HepG2 (cell line): ENCODE measurements around the gene SLC39A2. TPM values are rescaled to one million over a fixed set of nuclear protein-coding genes. Genes with fewer than 3 reads are reported as not detected.

Source experiments
- ATAC-seq: fragments of 200-7000 bp; cut with Tn5 transposase; 3 replicates; pipeline ENCODE4 v1.9.1; 2020; ENCODE audit warnings: mild to moderate bottlenecking, moderate library complexity
- BruUV-seq: library from RNA; stranded (reverse); fragments of 400-500 nt; replicated peaks from 2 replicates; lab custom pipeline; 2021; lab: Mats Ljungman, UMichigan
- CTCF ChIA-PET: fragments of 300-600 bp; formaldehyde crosslinking; extraction: SDS; loops from one replicate; lab custom pipeline; 2021; ENCODE audit warnings: low total read pairs, inconsistent platforms, low intra/inter-chr PET ratio; lab: Yijun Ruan, JAX
- POLR2A ChIA-PET: fragments of 350-600 bp; sonication (Branson Sonifier 250); formaldehyde crosslinking; loops from one replicate; lab custom pipeline; 2020; ENCODE audit warnings: antibody characterized with exemption, inconsistent platforms; lab: Yijun Ruan, JAX
- DNase-seq: peaks from one replicate; pipeline ENCODE4 v3.0.0-alpha.2; 2015; ENCODE audit warnings: low spot score
- FAIRE-seq: peaks from 3 replicates; lab custom pipeline; 2011; peaks lifted over from hg19 to GRCh38; lab: Jason Lieb, UNC
- H2AFZ ChIP-seq: one replicate; pipeline ENCODE4 v1.6.1; 2011; ENCODE audit warnings: low read length, inconsistent platforms
- H3K27ac ChIP-seq: fragments of 300-600 bp; 3 replicates; pipeline ENCODE4 v1.8.0; 2011; ENCODE audit warnings: mixed run types, mild to moderate bottlenecking, mixed read lengths, low read length, inconsistent platforms; ENCODE audit not compliant: insufficient read depth; ENCODE audit errors: extremely low read length
- H3K27me3 ChIP-seq, 2 experiments: fragments of 200-600 bp in 1 of 2; 2 replicates in 1 of 2; 3 replicates in 1 of 2; pipeline versions ENCODE4 v1.6.0 to v1.8.0; 2011; ENCODE audit warnings: low read length in 2 of 2, mild to moderate bottlenecking in 2 of 2, moderate library complexity in 2 of 2, inconsistent platforms in 1 of 2; ENCODE audit not compliant: insufficient read depth in 2 of 2, control insufficient read depth in 1 of 2
- H3K36me3 ChIP-seq, 2 experiments: fragments of 200-600 bp in 1 of 2; replicated peaks in 1 of 2; 2 replicates in 1 of 2; 3 replicates in 1 of 2; pipeline versions ENCODE4 v1.5.1 to v1.8.0; 2011; ENCODE audit warnings: low read length in 2 of 2, inconsistent platforms in 1 of 2; ENCODE audit not compliant: insufficient read depth in 2 of 2, control insufficient read depth in 1 of 2
- H3K4me1 ChIP-seq: 2 replicates; pipeline ENCODE4 v1.5.1; 2012; ENCODE audit warnings: low read length, inconsistent platforms; ENCODE audit not compliant: insufficient read depth
- H3K4me2 ChIP-seq: 2 replicates; pipeline ENCODE4 v1.6.0; 2011; ENCODE audit warnings: low read depth, low read length, inconsistent platforms
- H3K4me3 ChIP-seq, 3 experiments: fragments of 200-600 bp in 1 of 3; sonication (generic), shearing (Covaris generic) in 1 of 3; replicated peaks in 1 of 3; 2 replicates each; pipeline ENCODE4 v1.5.1; 2011 to 2016; ENCODE audit warnings: low read length in 3 of 3, inconsistent platforms in 2 of 3, low read depth in 2 of 3, mild to moderate bottlenecking in 2 of 3, control low read depth in 1 of 3, mixed read lengths in 1 of 3; ENCODE audit not compliant: insufficient read depth in 1 of 3
- H3K79me2 ChIP-seq: one replicate; pipeline ENCODE4 v1.6.1; 2011; ENCODE audit warnings: low read length, inconsistent platforms; ENCODE audit not compliant: insufficient read depth
- H3K9ac ChIP-seq: 2 replicates; pipeline ENCODE4 v1.6.0; 2011; ENCODE audit warnings: mild to moderate bottlenecking, low read depth, low read length, inconsistent platforms; ENCODE audit not compliant: insufficient read depth
- H3K9me3 ChIP-seq: 2 replicates; pipeline ENCODE4 v1.5.1; 2012; ENCODE audit warnings: mild to moderate bottlenecking, low read length
- H4K20me1 ChIP-seq: 2 replicates; pipeline ENCODE4 v1.6.0; 2011; ENCODE audit warnings: inconsistent platforms, mild to moderate bottlenecking, low read length, moderate library complexity; ENCODE audit not compliant: insufficient read depth
- EHMT2 ChIP-seq: fragments of 200-600 bp; sonication (generic); IDR thresholded peaks from 2 replicates; pipeline ENCODE4 v1.7.0; 2017; ENCODE audit warnings: antibody characterized with exemption, low read depth, low read length, borderline replicate concordance
- SAP130 ChIP-seq: IDR thresholded peaks from 2 replicates; pipeline ENCODE4 v1.6.1; 2016; ENCODE audit warnings: low read depth
- TBX3 ChIP-seq: fragments of 450-650 bp; IDR thresholded peaks from 2 replicates; pipeline ENCODE4 v1.6.1; 2017; ENCODE audit warnings: antibody characterized with exemption, mild to moderate bottlenecking, inconsistent platforms, borderline replicate concordance
- ZMAT3 ChIP-seq: sonication (generic); formaldehyde crosslinking; conservative IDR thresholded peaks from 2 replicates; pipeline ENCODE4 v1.7.0; 2021; ENCODE audit warnings: missing genetic modification reagents
- ZNF451 ChIP-seq: sonication (generic); formaldehyde crosslinking; IDR thresholded peaks from 2 replicates; pipeline ENCODE4 v1.5.0; 2020; ENCODE audit warnings: mild to moderate bottlenecking, missing genetic modification reagents
- ZNF7 ChIP-seq: IDR thresholded peaks from 2 replicates; pipeline ENCODE4 v1.6.1; 2016; ENCODE audit warnings: missing biosample characterization, missing genetic modification reagents
- ZNF703 ChIP-seq: sonication (generic); formaldehyde crosslinking; IDR thresholded peaks from 2 replicates; pipeline ENCODE4 v1.5.1; 2020; ENCODE audit warnings: missing genetic modification reagents, mild to moderate bottlenecking, moderate library complexity, borderline replicate concordance
- WGBS: methylation state at CpG from one replicate; pipeline ENCODE4 v1.1.6; 2017; ENCODE audit warnings: low lambda C conversion rate; 5-methylcytosine and 5-hydroxymethylcytosine counted together
- in situ Hi-C: cut with HindIII; loops from 2 replicates; pipeline ENCODE4 v1.10.0; 2017; ENCODE audit warnings: low pct_unique_long_range_greater_than_20kb; ENCODE audit not compliant: extremely low pct_ligation_motif_present
- intact Hi-C: fragments of 100-400 bp; cut with micrococcal nuclease; formaldehyde crosslinking; loops from one replicate; pipeline ENCODE4 v1.10.0; 2022; ENCODE audit not compliant: unreplicated experiment
- polyA plus RNA-seq, 8 experiments: library from polyadenylated mRNA; depleted of rRNA in 3 of 8; stranded (reverse) in 7 of 8; unstranded in 1 of 8; fragments of >200 nt; fragmentation: Illumina TruSeq in 4 of 8; extraction: Trizol in 4 of 8; gene quantifications; 2 replicates each; pipeline versions ENCODE4 v1.2.1 to v1.2.3, GENCODE V29; 2011 to 2016; ENCODE audit warnings: low read depth in 4 of 8, missing spikeins in 1 of 8, mixed read lengths in 1 of 8; ENCODE audit not compliant: insufficient read depth in 1 of 8
- total RNA-seq, 5 experiments: library from RNA; depleted of rRNA; stranded (reverse); fragments of >200 nt; fragmentation: Illumina TruSeq; extraction: Trizol; gene quantifications; 2 replicates each; pipeline ENCODE4 v1.2.3, GENCODE V29; 2016; ENCODE audit warnings: low read depth in 1 of 5
- TF ChIP-seq, protein P1 (sequence below): sonication (generic); formaldehyde crosslinking; IDR thresholded peaks from 2 replicates; pipeline ENCODE4 v1.4.0; 2020; ENCODE audit warnings: mild to moderate bottlenecking, missing genetic modification reagents
- TF ChIP-seq, protein P2 (sequence below), 2 experiments: fragments of 450-650 bp in 1 of 2; sonication (generic) in 1 of 2; formaldehyde crosslinking in 1 of 2; IDR thresholded peaks; 2 replicates each; pipeline versions ENCODE4 v1.6.1 to v1.8.0; 2016 to 2022; ENCODE audit warnings: antibody characterized with exemption in 1 of 2, mild to moderate bottlenecking in 1 of 2, missing genetic modification reagents in 1 of 2

SLC39A2 gene
- total and polyA plus RNA-seq, 2 of the 13 experiments (the other 11 are each of a cell fraction or from before 2014, with no cell fraction given) = 0.08 to 0.11 TPM

DNA sequence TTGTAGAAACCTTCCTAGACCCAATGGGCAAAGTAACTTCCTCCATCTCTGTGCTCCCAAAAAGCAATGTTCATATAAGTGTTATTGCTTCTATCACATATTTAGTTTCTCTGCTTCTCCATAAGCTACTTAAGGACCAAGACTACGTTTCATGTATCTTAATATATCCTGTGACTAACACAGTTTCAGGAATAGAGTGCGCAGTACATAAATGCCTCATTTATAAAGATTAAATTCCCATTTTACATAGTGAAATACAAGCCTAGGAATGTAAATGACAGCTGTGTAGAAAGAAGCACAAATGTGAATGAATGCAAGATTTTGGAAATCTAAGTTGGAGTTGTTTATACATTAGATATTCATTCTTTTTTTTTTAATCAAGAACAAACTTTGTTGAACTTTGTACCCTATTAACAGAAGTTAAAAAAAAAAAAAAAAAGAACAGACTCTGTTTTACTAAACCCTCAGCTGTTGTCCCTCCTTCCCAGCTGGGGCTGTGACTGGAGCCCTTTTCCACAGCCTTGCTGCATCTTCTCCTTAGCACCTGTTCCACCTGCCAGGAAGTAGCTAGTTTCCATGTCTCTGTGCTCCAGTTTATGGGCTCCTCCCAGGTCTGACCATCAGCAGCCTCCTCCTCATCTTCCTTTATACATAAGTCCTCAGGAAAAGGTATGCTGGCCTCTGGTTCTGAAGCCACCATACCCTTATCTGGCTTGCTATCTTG, 16.3 kb upstream of the SLC39A2 start:
- TF ChIP-seq TBX3 = no peak
- TF ChIP-seq, protein P1, sequence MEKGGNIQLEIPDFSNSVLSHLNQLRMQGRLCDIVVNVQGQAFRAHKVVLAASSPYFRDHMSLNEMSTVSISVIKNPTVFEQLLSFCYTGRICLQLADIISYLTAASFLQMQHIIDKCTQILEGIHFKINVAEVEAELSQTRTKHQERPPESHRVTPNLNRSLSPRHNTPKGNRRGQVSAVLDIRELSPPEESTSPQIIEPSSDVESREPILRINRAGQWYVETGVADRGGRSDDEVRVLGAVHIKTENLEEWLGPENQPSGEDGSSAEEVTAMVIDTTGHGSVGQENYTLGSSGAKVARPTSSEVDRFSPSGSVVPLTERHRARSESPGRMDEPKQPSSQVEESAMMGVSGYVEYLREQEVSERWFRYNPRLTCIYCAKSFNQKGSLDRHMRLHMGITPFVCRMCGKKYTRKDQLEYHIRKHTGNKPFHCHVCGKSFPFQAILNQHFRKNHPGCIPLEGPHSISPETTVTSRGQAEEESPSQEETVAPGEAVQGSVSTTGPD = no peak
- no peak for TF ChIP-seq ZNF7 (CRISPR knock-in tag)
- TF ChIP-seq, protein P2, sequence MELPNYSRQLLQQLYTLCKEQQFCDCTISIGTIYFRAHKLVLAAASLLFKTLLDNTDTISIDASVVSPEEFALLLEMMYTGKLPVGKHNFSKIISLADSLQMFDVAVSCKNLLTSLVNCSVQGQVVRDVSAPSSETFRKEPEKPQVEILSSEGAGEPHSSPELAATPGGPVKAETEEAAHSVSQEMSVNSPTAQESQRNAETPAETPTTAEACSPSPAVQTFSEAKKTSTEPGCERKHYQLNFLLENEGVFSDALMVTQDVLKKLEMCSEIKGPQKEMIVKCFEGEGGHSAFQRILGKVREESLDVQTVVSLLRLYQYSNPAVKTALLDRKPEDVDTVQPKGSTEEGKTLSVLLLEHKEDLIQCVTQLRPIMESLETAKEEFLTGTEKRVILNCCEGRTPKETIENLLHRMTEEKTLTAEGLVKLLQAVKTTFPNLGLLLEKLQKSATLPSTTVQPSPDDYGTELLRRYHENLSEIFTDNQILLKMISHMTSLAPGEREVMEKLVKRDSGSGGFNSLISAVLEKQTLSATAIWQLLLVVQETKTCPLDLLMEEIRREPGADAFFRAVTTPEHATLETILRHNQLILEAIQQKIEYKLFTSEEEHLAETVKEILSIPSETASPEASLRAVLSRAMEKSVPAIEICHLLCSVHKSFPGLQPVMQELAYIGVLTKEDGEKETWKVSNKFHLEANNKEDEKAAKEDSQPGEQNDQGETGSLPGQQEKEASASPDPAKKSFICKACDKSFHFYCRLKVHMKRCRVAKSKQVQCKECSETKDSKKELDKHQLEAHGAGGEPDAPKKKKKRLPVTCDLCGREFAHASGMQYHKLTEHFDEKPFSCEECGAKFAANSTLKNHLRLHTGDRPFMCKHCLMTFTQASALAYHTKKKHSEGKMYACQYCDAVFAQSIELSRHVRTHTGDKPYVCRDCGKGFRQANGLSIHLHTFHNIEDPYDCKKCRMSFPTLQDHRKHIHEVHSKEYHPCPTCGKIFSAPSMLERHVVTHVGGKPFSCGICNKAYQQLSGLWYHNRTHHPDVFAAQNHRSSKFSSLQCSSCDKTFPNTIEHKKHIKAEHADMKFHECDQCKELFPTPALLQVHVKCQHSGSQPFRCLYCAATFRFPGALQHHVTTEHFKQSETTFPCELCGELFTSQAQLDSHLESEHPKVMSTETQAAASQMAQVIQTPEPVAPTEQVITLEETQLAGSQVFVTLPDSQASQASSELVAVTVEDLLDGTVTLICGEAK (IDR thresholded peaks at IDR 0.05) = no peak
- TF ChIP-seq, protein P2 (CRISPR knock-in tag; IDR thresholded peaks at IDR 0.05) = no peak
- no peak for TF ChIP-seq ZNF451 (CRISPR knock-in tag)
- TF ChIP-seq SAP130 (CRISPR knock-in tag) = no peak
- no peak for TF ChIP-seq ZMAT3 (CRISPR knock-in tag)
- TF ChIP-seq ZNF703 = no peak
- no peak for TF ChIP-seq EHMT2
- no peak overlapping the region for H3K4me2 ChIP-seq
- H3K36me3 ChIP-seq = no peaks in the 10 kb centered on the region
- no peaks in the 10 kb centered on the region for H3K4me1 ChIP-seq
- in situ Hi-C loops (loop anchor here (25.0 kb wide), 1 partner anchor 646 kb away; the partner anchor contains the start of genes CCNB1IP1 and PARP2), intact Hi-C loops (no loop called here)
- no peaks in the 10 kb centered on the region for H3K79me2 ChIP-seq
- no peak overlapping the region for H3K4me3 ChIP-seq
- no peak overlapping the region for H3K9ac ChIP-seq
- WGBS = 49% methylated on average over 2 of the region's 2 CpGs
- ATAC-seq = no peak
- no TSS peak for BruUV-seq
- H3K9me3 ChIP-seq = no peaks in the 10 kb centered on the region
- H2AFZ ChIP-seq = no peak overlapping the region
- no peak for DNase-seq
- H3K27me3 ChIP-seq = peaks cover 1 to 7% of the 10 kb centered on the region in 2 experiments; a peak in 2 of 5 replicates
- ChIA-PET POLR2A (no interaction called here), CTCF (no interaction called here)
- FAIRE-seq = no peak
- H3K27ac ChIP-seq = no peak overlapping the region
- H4K20me1 ChIP-seq = no peaks in the 10 kb centered on the region
